HG03469 (cell line): ENCODE results near the gene UGT1A9.

ENCODE experiments used
- ATAC-seq: cut with Tn5 transposase; IDR thresholded peaks from one replicate; pipeline ENCODE4 v1.9.1; 2021; ENCODE audit warnings: mild to moderate bottlenecking, moderate library complexity, moderate number of reproducible peaks; ENCODE audit not compliant: unreplicated experiment

UGT1A9 gene

GRCh38 chr2:233813236-233814055, 141.7 kb downstream of the UGT1A9 start:
- ATAC-seq: no peak

- no peak for ATAC-seq
Measured at GRCh38 chr2:233814056-233814835, 142.5 kb downstream of the UGT1A9 start.

GRCh38 chr2:233815861-233816260, 144.2 kb downstream of the UGT1A9 start:
- ATAC-seq: no peak

GRCh38 chr2:233816334-233816733, 144.6 kb downstream of the UGT1A9 start:
- no peak for ATAC-seq

- ATAC-seq: no peak
Measured at GRCh38 chr2:233816771-233817170, 145.1 kb downstream of the UGT1A9 start.

- ATAC-seq: no peak
Measured at GRCh38 chr2:233817361-233817911, 145.7 kb downstream of the UGT1A9 start.

- ATAC-seq: no peak
Measured at GRCh38 chr2:233817995-233818638, 146.4 kb downstream of the UGT1A9 start.

GRCh38 chr2:233818639-233819621, 147.2 kb downstream of the UGT1A9 start:
- no peak for ATAC-seq

- ATAC-seq: no peak
Measured at GRCh38 chr2:233819884-233820773, 148.4 kb downstream of the UGT1A9 start.

GRCh38 chr2:233820774-233821105, 149.0 kb downstream of the UGT1A9 start:
- no peak for ATAC-seq

GRCh38 chr2:233821196-233821595, 149.5 kb downstream of the UGT1A9 start:
- ATAC-seq: no peak

GRCh38 chr2:233821709-233822100, 150.0 kb downstream of the UGT1A9 start:
- ATAC-seq: no peak

- ATAC-seq: no peak
Measured at GRCh38 chr2:233822101-233822771, 150.5 kb downstream of the UGT1A9 start.
